Erythroblast (primary cell): ENCODE measurements around the gene FYB1.

ENCODE experiments used
- DNase-seq, 2 experiments: peaks; one replicate each; lab custom pipeline; 2025; lab: John Stamatoyannopoulos, UW
- GATA1 ChIP-seq: IDR thresholded peaks from 2 replicates; pipeline ENCODE4 v1.6.1; 2011; ENCODE audit warnings: low read depth, mild to moderate bottlenecking, control low read depth, low read length, moderate library complexity
- POLR2A ChIP-seq: IDR thresholded peaks from 2 replicates; pipeline ENCODE4 v1.6.1; 2011; ENCODE audit warnings: mild to moderate bottlenecking, low read length

Gene FYB1, protein sequence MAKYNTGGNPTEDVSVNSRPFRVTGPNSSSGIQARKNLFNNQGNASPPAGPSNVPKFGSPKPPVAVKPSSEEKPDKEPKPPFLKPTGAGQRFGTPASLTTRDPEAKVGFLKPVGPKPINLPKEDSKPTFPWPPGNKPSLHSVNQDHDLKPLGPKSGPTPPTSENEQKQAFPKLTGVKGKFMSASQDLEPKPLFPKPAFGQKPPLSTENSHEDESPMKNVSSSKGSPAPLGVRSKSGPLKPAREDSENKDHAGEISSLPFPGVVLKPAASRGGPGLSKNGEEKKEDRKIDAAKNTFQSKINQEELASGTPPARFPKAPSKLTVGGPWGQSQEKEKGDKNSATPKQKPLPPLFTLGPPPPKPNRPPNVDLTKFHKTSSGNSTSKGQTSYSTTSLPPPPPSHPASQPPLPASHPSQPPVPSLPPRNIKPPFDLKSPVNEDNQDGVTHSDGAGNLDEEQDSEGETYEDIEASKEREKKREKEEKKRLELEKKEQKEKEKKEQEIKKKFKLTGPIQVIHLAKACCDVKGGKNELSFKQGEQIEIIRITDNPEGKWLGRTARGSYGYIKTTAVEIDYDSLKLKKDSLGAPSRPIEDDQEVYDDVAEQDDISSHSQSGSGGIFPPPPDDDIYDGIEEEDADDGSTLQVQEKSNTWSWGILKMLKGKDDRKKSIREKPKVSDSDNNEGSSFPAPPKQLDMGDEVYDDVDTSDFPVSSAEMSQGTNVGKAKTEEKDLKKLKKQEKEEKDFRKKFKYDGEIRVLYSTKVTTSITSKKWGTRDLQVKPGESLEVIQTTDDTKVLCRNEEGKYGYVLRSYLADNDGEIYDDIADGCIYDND

DNA sequence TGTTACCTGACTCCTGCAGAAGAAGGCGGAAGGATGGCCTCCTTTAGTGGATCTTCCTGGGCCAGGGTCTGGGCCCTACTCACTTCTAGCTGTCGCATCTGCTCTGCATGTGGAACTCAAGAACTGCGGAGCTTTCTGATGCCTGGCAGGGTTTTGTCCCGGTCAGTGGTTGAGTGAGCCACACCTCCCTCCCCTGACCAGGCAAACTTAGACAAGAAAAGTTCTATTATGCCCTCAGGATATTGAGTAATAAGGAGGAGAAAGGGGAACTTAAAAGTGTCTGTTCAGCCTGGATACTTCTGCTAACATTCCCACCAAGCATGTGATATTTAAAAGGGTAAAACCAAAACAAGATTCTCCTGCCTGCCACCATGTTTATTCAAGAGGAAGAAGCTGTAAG, at the start of gene FYB1:
Gene FYB1, minus strand, starts transcription at position 127 of the 400 bp plus-strand sequence. CDS start 16,603 bp downstream, outside the sequence.
- TF ChIP-seq GATA1 (no peak), POLR2A (no peak)
- DNase-seq = no peak

DNA sequence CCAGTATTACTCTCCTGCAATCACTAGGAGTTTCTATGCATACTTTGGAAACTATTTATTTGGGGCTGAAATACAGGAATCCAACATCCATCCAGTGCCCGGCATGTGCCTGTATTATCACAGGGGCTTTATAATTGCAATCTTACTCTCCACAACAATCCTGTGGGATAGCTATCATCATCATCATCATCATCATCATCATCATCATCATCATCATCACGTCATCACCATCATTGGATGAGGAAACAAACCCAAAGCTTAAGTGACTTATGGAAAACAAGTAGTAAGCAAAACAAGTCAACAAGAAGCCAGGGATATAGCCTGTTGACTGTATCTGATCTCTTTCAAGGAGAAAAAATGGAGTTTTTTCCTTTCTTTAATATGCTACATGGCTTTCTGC, 47.8 kb upstream of the FYB1 start:
- no peak for DNase-seq
- no peak for TF ChIP-seq GATA1
- TF ChIP-seq POLR2A = no peak

DNA sequence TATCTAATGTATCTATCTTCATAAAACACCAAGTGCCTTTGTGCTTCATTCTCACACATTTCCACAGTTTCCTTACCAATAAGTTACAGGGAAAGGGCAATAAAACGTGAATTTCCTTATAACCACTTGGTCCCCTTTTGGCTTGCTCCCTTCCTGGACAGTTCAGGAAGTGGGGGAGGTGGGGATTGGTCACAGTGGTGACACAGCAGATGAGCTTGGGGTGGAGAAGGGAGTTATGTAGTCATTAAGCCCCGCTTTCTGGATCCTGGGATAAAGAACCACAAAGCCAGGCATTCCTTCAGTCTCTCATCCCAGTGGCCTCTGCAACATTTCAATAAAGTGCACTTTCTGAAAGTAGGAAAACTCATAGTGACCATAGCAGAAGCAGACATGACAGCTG, 47.1 kb upstream of the FYB1 start:
- DNase-seq = no peak
- TF ChIP-seq POLR2A (no peak), GATA1 (no peak)

DNA sequence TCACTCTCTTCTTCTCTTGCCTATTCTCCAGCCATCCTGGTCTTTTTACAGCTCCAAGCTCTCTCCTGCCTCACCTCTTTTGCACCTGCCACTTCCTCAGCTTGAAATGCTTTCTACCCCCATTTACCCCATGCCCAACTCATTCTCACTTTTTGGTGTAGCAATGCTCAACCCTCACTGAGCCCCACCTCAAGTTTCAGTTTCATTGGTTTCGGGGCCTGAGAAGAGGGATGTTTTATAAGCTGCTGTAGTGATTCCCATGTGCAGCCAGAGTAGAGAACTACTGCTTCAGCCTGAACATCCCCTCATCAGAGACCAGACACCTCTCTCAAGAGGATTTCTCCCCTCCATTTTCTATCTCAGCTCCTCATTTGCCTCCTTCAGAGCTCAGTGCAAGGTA, 45.2 kb upstream of the FYB1 start:
- no peak for DNase-seq
- TF ChIP-seq GATA1 = no peak

DNA sequence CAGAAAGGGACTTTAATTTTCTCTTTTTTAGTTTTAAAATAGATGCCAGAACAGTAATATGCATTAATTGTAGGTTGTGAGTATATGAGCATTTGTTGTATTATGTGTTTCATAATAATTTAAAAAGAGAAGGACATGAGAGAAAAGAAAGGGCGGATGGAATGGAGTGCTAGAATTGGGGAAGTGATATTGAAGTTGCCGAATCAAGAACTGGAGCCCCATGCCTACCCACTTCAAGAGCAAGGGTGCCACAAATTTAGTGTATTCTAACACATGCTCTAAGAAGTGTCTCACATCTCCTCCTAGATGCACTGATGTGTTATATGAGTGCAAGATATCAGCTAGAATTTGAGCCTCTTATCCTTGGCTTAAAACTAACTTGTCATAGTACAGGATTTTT, 43.6 kb upstream of the FYB1 start:
- DNase-seq = no peak
- TF ChIP-seq POLR2A (no peak), GATA1 (no peak)

DNA sequence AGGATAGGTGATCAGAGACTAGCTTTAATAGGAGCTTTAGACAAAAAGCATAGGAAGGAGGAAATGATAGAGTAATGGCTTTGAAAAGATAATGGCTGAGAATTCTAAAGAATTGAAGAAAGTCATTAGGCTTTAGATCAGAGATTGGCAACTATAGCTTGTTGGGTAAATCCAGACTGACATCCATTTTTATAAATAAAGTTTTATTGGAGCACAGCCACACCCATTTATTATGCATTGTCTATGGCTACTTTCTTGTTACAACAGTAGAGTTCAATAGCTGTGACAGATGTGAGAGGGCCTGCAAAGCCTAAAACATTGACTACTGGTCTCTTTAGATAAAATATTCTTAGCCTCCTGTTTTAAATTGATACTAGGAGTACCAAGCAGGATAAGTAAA, 40.7 kb upstream of the FYB1 start:
- TF ChIP-seq GATA1 (no peak), POLR2A (no peak)
- no peak for DNase-seq

DNA sequence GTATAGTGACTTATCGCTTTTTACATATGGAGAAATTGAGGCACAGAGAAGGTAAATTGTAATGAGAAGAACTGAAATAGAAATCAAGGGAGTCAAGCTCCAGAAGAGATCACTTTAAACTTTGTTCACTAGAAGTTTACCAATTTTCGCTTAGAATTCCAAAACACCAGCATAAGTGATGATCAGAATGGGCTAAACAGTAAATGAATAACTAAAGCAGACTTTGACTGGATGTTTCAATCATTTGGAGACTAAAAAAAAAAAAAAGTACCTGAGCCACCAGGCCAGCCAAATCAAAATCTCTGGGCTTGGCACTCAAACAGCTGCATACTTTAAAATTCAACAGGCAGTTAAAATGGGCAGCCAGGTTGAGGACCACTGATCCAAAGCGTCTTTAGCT, 38.2 kb upstream of the FYB1 start:
- no peak for DNase-seq
- TF ChIP-seq GATA1 (no peak), POLR2A (no peak)

DNA sequence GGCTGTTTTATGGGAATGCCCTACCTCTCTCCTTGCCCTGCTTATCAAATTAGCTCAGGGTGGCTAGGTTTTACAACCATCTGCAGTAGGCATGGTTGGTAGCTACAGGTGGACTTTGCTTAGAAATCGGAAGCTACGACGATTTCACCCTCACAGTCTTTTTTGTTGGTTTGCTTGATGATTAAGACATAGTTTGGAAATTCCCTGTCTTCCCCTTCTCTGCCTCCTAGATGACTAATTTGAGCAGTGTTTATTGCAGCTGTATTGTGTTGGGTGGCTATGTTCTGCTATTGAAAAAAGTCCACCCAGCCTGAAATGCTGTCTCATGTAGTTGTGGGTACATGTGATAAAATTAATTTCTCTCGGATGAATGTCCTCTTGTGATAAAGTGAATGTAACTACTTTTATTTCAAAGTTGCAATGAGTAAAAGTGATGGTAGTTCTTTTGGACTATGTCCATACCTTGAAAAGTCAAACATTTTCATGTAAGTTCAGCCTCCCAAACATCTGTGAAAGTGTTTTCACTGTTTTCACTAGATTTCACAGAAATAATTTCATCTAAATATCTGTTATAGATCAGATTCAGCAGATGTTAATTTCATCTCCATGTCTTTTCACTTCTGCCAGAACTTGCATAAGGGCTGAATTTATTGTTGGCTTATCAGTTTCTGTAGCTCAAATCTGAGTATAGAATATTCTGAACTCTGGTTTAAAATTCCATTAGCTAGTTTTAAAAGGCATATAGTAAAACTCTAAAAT, 37.3 kb upstream of the FYB1 start:
- DNase-seq = no peak
- TF ChIP-seq POLR2A (no peak), GATA1 (no peak)

DNA sequence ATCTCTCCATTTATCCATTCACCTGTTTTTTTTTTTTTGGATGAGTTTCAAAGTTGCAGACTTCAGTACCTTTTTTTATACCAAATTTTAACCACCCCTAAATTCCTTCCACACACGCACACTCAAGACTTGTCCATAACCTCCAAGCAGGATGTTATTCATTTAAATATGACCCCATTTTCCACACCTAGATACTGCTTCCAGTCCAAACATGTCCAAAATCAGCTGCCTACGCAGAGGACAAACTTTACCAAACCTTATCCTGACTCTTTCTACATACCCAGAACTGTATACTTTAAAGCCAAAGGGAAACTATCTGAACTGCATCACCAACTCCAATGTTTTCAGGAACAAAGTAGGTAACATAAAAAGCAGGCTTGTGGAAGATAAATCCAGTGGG, 36.0 kb upstream of the FYB1 start:
- no peak for DNase-seq
- TF ChIP-seq POLR2A (no peak), GATA1 (no peak)

DNA sequence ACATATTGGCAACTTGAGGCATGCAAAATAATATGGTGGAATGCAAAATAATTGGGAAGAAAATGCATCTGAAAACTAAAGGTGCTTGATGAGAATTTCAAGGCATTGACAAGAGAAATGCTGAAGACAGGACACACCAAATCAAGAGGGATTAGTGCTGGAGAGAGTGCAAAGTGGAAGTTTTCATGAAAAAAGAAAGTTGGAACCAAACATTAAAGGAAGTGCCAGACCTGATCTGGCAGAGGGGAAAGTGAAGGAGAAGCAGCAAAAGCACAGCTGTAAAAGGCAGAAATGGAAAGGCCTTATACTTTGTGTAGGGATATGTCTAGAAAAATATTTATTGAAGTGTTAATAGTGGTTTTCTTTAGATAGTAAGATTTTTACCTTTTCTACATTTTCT, 35.3 kb upstream of the FYB1 start:
- TF ChIP-seq POLR2A (no peak), GATA1 (no peak)
- DNase-seq = no peak

DNA sequence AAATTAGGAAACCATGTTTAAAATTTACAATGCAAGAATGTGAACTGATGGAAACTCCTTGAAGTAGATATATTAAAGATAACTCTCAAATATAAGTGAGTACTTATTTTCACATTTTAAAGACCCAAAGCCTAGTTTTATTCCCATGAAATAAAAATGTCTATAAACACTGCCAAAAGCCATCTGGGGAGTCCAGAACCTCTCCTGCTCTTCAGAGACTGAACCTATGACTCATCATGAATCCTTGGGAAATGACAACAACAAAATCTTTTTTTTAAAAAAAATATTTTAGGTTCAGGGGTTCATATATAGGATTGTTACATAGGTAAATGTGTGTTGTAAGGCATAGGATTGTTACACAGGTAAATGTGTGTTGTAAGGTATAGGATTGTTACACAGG, 33.8 kb upstream of the FYB1 start:
- TF ChIP-seq GATA1 (no peak), POLR2A (no peak)
- DNase-seq = no peak

DNA sequence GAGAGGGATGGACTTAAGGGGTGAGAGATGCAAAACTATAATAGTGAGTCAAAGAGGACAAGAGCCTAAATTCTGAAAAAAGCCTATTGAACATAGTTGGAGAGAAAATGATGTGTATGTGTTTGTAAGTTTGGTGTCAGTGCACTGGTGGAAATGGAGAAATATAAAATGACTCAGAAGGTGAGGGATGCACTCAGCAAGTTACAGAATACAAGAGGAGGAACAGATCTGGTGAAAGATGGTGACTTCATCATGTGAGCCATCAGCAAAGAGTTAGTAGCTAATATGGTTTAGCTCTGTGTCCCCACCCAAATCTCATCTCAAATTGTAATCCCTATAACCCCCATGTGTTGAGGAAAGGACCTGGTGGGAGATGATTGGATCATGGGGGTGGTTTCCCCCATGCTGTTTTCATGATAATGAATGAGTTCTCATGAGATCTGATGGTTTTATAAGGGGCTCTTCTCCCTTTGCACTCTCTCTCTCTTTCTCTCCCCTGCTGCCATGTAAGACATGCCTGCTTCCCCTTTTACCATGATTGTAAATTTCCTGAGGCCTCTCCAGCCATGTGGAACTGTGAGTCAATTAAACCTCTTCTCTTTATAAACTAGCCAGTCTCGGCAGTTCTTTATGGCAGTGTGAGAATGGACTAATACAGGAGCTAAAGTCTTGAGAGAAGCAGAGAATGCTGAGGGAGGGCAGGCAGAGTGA, 30.4 kb upstream of the FYB1 start:
- no peak for DNase-seq
- TF ChIP-seq GATA1 (no peak), POLR2A (no peak)

DNA sequence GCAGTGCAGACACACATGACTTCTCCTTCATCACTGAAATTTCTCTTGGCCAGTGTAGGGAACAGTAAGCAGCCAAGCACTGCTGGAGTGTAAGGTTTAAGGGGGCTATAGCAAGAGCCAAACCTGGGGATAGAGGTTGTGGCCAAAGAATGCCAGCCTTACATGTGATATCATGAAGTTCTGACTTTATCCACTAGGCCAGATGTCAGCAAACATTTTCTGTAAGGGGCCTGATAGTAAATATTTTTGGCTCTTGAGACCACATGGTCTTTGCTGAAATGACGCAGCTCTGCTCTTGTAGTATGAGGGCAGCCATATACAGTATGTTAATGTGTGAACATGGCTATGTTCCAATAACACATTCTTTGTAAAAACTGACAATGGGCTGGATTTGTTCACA, 29.7 kb upstream of the FYB1 start:
- peak in 1 of 2 experiments; percentile 42 for DNase-seq
- TF ChIP-seq GATA1 = no peak
- TF ChIP-seq POLR2A = no peak
